Muscle layer of colon (tissue), 2 donors: ENCODE measurements around the gene MPZL3.

Source experiments
- H3K27ac ChIP-seq: one replicate; pipeline ENCODE4 v1.7.0; 2013; ENCODE audit warnings: low read depth, mild to moderate bottlenecking, low read length, moderate library complexity
- H3K27me3 ChIP-seq, 2 donors: one replicate each; pipeline ENCODE4 v1.7.0; 2013; ENCODE audit warnings: low read length in 2 of 2, mild to moderate bottlenecking in 2 of 2; ENCODE audit not compliant: insufficient read depth in 2 of 2, control insufficient read depth in 1 of 2
- H3K36me3 ChIP-seq: one replicate; pipeline ENCODE4 v1.7.0; 2013; ENCODE audit warnings: mild to moderate bottlenecking, low read length; ENCODE audit not compliant: insufficient read depth
- H3K4me1 ChIP-seq: one replicate; pipeline ENCODE4 v1.7.0; 2013; ENCODE audit warnings: mild to moderate bottlenecking, low read length; ENCODE audit not compliant: insufficient read depth
- H3K4me3 ChIP-seq, 2 donors: one replicate each; pipeline ENCODE4 v1.7.0; 2013; ENCODE audit warnings: low read length in 2 of 2, low read depth in 1 of 2, mild to moderate bottlenecking in 1 of 2, moderate library complexity in 1 of 2
- H3K9ac ChIP-seq: one replicate; pipeline ENCODE4 v1.7.0; 2013; ENCODE audit warnings: low read length
- H3K9me3 ChIP-seq: one replicate; pipeline ENCODE4 v1.7.0; 2013; ENCODE audit warnings: mild to moderate bottlenecking, low read length
- donor health status: abdominal sarcoma.
- donor health status: Adenocarcinoma of cecum.

Gene MPZL3

DNA sequence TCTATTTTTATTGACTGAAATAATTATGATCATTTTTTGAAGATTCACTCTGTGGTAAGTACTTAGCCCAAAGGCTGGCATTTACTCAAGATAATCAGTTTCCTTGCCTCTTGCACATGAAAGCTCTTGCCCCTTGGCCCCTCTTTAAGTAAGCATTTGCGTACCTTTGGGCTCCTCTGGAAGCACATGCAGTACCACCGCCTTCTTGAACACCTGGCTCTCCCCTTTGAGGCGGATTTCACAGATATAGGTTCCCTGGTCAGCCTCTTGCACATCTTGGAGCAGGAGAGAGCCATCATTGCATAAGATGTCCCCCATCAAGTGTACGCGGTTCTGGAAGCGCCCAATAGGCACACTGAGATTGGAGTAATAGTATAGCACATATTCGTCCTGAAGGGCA lies 41.8 kb downstream of the MPZL3 start:
- Histone ChIP-seq H3K9ac (no peak overlapping the region), H3K4me1 (no peaks in the 10 kb centered on the region), H3K27ac (no peak overlapping the region), H3K27me3 (no peaks in the 10 kb centered on the region), H3K9me3 (no peaks in the 10 kb centered on the region), H3K36me3 (no peaks in the 10 kb centered on the region), H3K4me3 (no peak overlapping the region)

DNA sequence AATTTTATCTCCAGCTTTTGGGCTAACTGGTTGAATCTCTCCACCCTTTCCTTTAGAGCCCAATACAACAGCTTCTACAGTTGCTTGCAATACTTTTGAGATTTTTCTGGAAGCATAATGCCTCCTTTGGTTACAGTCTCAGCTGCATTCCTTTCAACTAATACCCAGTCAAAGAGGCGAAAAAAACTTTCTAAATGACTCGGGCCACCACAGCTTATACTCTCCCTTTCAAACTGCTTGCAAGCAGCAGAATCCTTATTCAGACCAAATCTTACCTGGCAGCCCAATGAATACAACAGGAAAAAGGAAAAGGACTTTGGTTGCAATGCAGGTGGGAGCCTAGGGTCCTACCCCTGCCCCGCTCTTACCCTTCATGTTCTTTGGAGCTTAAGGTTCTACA lies 43.1 kb downstream of the MPZL3 start:
- H3K4me3 ChIP-seq = no peak overlapping the region
- H3K9me3 ChIP-seq = no peaks in the 10 kb centered on the region
- H3K36me3 ChIP-seq = no peaks in the 10 kb centered on the region
- H3K4me1 ChIP-seq = no peaks in the 10 kb centered on the region
- no peak overlapping the region for H3K27ac ChIP-seq
- no peaks in the 10 kb centered on the region for H3K27me3 ChIP-seq
- no peak overlapping the region for H3K9ac ChIP-seq

DNA sequence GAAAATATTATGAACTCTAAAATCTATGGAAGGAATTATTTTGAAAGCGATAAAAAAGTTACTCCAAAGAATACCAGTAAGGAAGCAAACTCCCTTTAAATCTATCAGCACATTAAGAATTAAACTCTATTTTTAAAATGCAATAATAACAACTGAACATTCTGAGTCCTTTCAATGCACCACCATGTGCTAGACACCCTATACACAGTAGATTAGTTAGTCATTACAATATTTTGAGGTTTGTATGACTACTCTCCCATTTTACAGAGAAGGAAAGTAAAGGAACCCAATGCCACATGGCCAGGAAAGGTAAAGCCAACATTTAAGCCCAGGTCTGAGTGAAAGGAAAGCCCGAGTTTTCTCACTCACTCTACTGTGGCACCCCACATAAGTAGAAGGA lies 45.1 kb downstream of the MPZL3 start:
- Histone ChIP-seq H3K9me3 (no peaks in the 10 kb centered on the region), H3K27me3 (no peaks in the 10 kb centered on the region), H3K27ac (no peak overlapping the region), H3K9ac (no peak overlapping the region), H3K4me3 (no peak overlapping the region), H3K4me1 (no peaks in the 10 kb centered on the region), H3K36me3 (no peaks in the 10 kb centered on the region)

DNA sequence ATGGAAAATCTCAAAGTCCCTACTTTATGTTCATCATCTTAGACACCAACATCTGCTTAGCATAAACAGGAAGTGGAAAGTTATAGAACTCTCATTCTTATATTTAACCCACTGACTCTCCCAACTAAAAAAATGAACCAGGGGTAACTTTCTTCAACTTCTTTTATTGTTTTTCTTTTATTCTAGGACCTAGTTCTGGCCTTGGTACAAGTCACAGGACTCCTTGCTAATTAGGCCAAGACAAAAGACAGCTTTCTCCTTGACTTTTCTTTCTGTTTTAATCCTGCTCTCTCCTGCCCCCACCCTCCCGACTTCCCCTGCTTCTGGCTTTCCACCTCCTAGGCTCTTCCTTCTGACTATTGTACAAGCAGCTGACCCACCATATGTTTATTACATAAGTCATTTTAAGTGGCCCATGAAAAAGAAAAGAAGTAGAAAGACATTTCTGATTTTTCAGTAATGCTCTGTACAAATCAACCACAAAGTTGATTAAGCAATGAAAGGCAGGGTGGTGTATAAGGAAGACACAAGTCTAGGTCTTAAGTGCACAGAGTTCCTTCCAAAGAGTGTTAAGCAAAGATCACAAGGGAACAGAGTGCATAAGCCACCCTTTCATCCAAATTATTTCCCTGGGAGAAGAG lies 45.7 kb downstream of the MPZL3 start:
- H3K9ac ChIP-seq = no peak overlapping the region
- H3K27me3 ChIP-seq = no peaks in the 10 kb centered on the region
- no peaks in the 10 kb centered on the region for H3K9me3 ChIP-seq
- no peak overlapping the region for H3K27ac ChIP-seq
- no peaks in the 10 kb centered on the region for H3K36me3 ChIP-seq
- no peak overlapping the region for H3K4me3 ChIP-seq
- H3K4me1 ChIP-seq = no peaks in the 10 kb centered on the region

DNA sequence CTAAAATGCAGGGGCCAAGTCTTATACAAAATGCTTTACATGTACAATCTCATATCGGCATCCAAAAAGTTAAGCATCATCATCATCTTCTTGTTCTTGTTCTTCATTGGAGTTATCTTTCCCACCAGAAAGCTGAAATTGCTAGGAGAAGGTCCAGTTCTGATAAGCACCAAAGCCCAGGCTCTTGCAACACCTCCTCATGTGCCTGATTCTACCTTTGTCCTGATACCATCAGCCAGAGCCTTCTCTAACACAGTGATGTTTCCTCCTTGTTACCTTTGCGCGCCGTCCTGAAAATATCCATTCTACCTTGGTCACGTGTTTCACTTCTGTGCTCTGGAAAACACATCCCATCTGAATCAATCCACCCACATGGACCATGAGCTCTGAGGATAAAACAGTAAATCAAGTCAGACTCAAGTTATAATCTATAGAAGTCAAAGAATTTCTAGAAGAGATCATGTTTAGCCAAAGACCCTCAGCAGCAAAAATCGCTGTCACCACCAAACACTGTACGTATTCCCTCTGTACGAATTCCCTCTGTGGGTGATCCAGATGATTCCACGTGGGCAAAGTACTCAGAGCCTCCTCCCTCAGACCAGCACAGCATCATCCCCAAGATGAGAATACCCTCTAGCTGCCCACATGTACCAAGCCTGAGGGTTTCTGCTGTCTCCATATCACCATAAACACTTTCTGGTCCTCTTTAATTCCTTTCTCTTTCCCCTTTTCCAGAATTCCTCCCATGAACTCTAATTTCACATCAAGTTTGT lies 46.4 kb downstream of the MPZL3 start:
- no peaks in the 10 kb centered on the region for H3K9me3 ChIP-seq
- H3K4me3 ChIP-seq = no peak overlapping the region

DNA sequence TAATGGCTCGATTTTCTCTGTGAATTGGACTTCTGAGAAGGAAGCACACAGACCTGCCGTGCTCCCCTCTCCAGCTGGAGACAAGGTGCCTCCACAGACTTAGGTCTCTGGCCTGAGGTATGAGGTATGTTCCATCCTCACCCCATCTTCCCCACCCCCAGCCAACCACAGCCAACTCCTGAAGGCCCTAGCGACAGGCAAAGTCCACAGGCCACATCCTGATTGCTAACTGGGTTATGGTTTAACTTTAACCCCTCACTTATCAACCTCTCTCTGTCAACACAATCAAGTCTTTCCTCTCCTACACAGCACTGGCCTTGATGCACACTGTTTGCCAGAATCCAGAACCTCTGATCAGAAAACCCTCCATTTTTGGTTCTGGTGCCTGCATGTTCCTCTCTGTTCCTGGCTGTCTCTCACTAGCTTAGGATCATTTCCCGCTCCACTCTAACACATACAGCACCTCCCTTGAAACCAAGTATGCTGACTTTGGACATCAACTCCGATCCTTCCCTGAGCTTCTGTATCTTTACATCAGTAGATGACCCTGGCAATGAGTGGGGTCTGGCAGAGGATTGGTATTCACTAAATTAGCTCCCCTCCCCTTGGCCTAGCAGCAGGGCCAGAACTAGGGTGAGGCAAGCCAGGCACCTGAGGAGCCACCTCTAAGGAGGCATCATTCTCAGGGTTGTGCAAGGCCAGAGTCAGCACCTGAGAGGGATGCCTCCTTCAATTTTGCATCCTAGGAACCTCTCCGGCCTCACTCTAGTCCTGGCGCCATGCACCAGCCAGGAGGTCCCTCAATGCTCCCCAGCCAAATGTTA lies 49.4 kb downstream of the MPZL3 start:
- Histone ChIP-seq H3K27ac (no peak overlapping the region), H3K4me1 (no peaks in the 10 kb centered on the region), H3K9me3 (no peaks in the 10 kb centered on the region), H3K27me3 (no peaks in the 10 kb centered on the region), H3K4me3 (no peak overlapping the region), H3K9ac (no peak overlapping the region), H3K36me3 (no peaks in the 10 kb centered on the region)

More for the DNA sequence above, 46.4 kb downstream of the MPZL3 start:
- Histone ChIP-seq H3K4me1 (no peaks in the 10 kb centered on the region), H3K27ac (no peak overlapping the region), H3K9ac (no peak overlapping the region), H3K36me3 (no peaks in the 10 kb centered on the region), H3K27me3 (no peaks in the 10 kb centered on the region)

DNA sequence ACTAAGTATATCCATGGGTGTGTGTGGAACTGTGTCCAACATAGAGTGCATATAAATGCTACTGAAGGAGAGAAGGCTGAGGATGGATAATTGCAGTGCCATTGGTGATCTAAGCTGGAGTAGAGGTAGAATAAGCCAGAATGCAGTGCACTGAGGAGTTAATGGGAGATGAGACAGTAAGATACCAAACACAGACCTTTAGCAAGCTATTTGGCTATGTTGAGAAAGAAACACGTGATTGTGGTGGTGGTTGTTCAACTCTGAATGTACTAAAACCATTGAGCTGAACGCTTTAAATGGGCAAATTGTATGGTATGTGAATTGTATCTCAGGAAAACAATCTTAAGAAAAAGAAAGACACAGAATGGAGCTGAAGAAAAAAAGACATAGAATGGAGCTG lies 50.2 kb downstream of the MPZL3 start:
- Histone ChIP-seq H3K9ac (no peak overlapping the region), H3K27ac (no peak overlapping the region), H3K36me3 (no peaks in the 10 kb centered on the region), H3K4me3 (no peak overlapping the region), H3K9me3 (no peaks in the 10 kb centered on the region), H3K4me1 (no peaks in the 10 kb centered on the region), H3K27me3 (no peaks in the 10 kb centered on the region)

DNA sequence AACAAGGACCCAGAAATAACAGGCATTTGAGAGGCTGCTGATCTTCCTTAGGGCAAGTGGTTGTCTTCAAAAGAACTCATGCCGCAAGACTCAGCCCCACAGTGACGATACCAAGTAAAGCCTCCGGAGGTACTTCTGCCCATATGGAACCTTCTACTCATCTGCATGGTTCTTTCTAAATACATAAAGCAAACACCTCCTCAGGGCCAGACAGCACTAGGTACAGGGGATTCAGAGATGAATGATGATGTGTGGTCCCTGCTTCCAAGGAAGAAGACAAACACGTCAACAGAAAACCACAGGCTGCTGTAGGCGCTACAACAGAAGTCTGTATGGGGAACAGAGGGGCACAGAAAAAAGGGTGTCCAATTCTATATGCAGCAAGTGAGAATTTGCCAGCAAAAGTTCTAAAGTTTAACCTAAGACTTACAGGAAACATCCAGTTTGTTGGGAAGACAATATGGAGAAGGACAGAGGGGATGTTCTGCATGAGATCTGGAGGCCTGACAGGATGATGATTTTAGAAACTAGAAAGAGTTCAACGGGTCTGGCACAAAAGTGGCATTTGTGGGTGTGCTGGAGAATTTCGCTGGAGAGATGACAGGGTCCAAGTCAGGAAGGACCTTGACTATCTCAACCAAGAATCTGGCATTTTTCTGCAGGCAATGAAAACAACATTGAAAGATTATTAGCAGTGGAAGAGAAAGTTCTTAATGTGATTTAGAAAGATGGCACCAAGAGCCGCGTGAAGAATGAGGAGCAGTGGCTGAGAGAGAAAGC lies 51.1 kb downstream of the MPZL3 start:
- Histone ChIP-seq H3K4me3 (no peak overlapping the region), H3K9me3 (no peaks in the 10 kb centered on the region), H3K9ac (no peak overlapping the region), H3K36me3 (no peaks in the 10 kb centered on the region), H3K4me1 (no peaks in the 10 kb centered on the region), H3K27me3 (no peaks in the 10 kb centered on the region), H3K27ac (no peak overlapping the region)

DNA sequence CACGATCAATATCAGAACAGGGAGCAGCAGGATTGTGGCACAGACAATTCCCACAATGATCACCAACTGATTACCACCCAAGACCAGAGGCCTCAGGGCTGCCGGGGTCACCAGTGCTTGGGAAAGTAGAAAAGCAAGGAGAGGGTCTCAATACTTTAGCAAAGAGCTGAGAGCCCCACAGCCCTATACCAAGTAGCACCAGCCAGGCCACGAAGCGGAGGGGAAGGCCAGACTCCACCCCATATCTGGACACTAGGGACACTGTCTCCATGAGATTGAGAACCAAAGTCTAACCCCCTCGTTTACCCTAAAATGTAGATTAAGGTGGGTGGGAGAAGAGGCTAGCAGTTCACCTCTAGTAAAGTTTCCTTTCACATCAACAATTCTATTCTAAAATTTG lies 51.7 kb downstream of the MPZL3 start:
- H3K27ac ChIP-seq = no peak overlapping the region
- no peak overlapping the region for H3K9ac ChIP-seq
- H3K4me1 ChIP-seq = peaks cover 2% of the 10 kb centered on the region
- H3K27me3 ChIP-seq = no peaks in the 10 kb centered on the region
- no peaks in the 10 kb centered on the region for H3K36me3 ChIP-seq
- no peaks in the 10 kb centered on the region for H3K9me3 ChIP-seq
- no peak overlapping the region for H3K4me3 ChIP-seq

DNA sequence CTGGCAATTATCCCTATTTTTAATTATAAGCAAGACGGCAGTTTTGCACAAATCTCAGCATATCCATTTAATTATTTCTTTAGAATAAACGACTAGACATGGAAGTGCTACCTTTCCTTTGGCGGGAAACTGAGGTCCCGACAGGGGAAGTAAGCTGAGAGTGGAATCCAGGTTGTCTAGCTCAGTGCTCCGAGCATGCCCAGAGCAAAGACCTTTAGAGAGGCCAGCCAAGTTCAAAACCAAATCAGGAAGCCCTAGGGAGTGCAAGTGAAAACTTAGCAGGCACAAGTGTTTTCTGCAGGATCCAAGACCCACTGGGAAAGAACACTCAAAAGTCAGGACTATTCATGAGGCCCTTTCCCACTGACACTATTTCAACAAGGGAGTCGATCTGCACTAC lies 53.0 kb downstream of the MPZL3 start:
- H3K27me3 ChIP-seq = no peaks in the 10 kb centered on the region
- H3K9me3 ChIP-seq = no peaks in the 10 kb centered on the region
- H3K36me3 ChIP-seq = no peaks in the 10 kb centered on the region
- no peak overlapping the region for H3K27ac ChIP-seq
- no peak overlapping the region for H3K9ac ChIP-seq
- H3K4me1 ChIP-seq = peaks cover 15% of the 10 kb centered on the region
- H3K4me3 ChIP-seq = no peak overlapping the region

DNA sequence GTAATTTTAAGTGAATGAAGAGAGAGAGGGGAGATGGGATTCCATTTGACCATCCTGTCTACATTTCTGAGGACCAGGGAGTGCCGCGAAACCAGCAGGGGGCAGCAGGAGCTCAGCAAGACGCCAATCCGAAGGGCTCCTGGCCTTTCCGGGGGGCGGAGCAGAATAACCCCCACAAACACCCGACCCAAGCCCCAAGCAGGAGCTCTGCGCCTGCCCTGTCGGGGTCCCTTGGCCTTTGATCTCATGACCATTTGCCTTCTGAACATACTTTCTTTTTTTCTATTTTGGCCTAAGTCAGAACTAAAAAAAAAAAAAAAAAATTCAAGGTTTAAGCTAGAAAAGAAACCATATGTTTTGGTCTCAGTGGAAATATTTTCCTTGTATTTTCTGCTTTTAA lies 53.8 kb downstream of the MPZL3 start:
- Histone ChIP-seq H3K9ac (no peak overlapping the region), H3K4me1 (peaks cover 15% of the 10 kb centered on the region), H3K27ac (no peak overlapping the region), H3K27me3 (no peaks in the 10 kb centered on the region), H3K4me3 (no peak overlapping the region), H3K36me3 (no peaks in the 10 kb centered on the region), H3K9me3 (no peaks in the 10 kb centered on the region)
